Kidney capillary endothelial cell (primary cell): ENCODE measurements around the gene ADAM17.

ENCODE experiments used
- DNase-seq: peaks from one replicate; pipeline ENCODE4 v3.0.0-alpha.2; 2018; ENCODE audit warnings: low spot score

The ADAM17 gene

GRCh38 chr2:9471206-9471605 is 84.4 kb downstream of the ADAM17 start:
- DNase-seq, result no peak

- DNase-seq, result no peak
Measured at GRCh38 chr2:9467687-9468086, 87.9 kb downstream of the ADAM17 start.

- no peak for DNase-seq
Measured at GRCh38 chr2:9466147-9466683, 89.4 kb downstream of the ADAM17 start.

GRCh38 chr2:9465170-9465569 is 90.5 kb downstream of the ADAM17 start:
- DNase-seq, result no peak

GRCh38 chr2:9463698-9464034 is 92.0 kb downstream of the ADAM17 start:
- DNase-seq, result no peak

GRCh38 chr2:9462886-9463697 is 92.5 kb downstream of the ADAM17 start:
- no peak for DNase-seq

GRCh38 chr2:9462313-9462712 is 93.3 kb downstream of the ADAM17 start:
- DNase-seq, result no peak

- DNase-seq, result no peak
Measured at GRCh38 chr2:9461079-9461478, 94.6 kb downstream of the ADAM17 start.

GRCh38 chr2:9460441-9461017 is 95.1 kb downstream of the ADAM17 start:
- DNase-seq, result no peak

GRCh38 chr2:9451231-9451630 is 104.4 kb downstream of the ADAM17 start:
- DNase-seq, result no peak

GRCh38 chr2:9445089-9445488 is 110.5 kb downstream of the ADAM17 start:
- no peak for DNase-seq

GRCh38 chr2:9443526-9443925 is 112.1 kb downstream of the ADAM17 start:
- DNase-seq, result no peak

- DNase-seq, result no peak
Measured at GRCh38 chr2:9441556-9441955, 114.1 kb downstream of the ADAM17 start.

- no peak for DNase-seq
Measured at GRCh38 chr2:9440058-9440727, 115.4 kb downstream of the ADAM17 start.

GRCh38 chr2:9439536-9439935 is 116.1 kb downstream of the ADAM17 start:
- no peak for DNase-seq
